MG63 (cell line): ENCODE data around the gene CLEC20A. TPM values are rescaled to one million over a fixed set of nuclear protein-coding genes. Genes with fewer than 3 reads are reported as not detected.
A peak's percentile ranks its signal among the peaks of the same experiment; 100 is the strongest.
"Not testable (repeated sequence)": the region's sequence is repeated elsewhere in the genome, so short reads cannot be mapped to it uniquely, and the experiment has no call there.

Source experiments
- DNase-seq: peaks from one replicate; pipeline ENCODE4 v3.0.0-alpha.2; 2020
- H3K27me3 ChIP-seq: fragments of 250-450 bp; sonication (Bioruptor Pico); 2 replicates; pipeline ENCODE4 v1.5.1; 2020; ENCODE audit warnings: mild to moderate bottlenecking, moderate library complexity
- H3K36me3 ChIP-seq: fragments of 250-450 bp; sonication (Bioruptor Pico); 2 replicates; pipeline ENCODE4 v1.5.1; 2020; ENCODE audit warnings: mild to moderate bottlenecking, moderate library complexity
- H3K4me3 ChIP-seq: fragments of 250-450 bp; sonication (Bioruptor Pico); 2 replicates; pipeline ENCODE4 v1.5.1; 2020; ENCODE audit warnings: mild to moderate bottlenecking, moderate library complexity
- H3K9me3 ChIP-seq: fragments of 250-450 bp; sonication (Bioruptor Pico); 2 replicates; pipeline ENCODE4 v1.5.1; 2020; ENCODE audit warnings: mild to moderate bottlenecking, moderate library complexity
- total RNA-seq: library from RNA; depleted of rRNA; stranded (reverse); fragments of >200 nt; shearing (Covaris generic); gene quantifications from 2 replicates; pipeline ENCODE4 v1.2.3, GENCODE V29; 2014; ENCODE audit warnings: low replicate concordance

CLEC20A gene
- total RNA-seq, 1 experiment from 2014 or later = not detected

DNA sequence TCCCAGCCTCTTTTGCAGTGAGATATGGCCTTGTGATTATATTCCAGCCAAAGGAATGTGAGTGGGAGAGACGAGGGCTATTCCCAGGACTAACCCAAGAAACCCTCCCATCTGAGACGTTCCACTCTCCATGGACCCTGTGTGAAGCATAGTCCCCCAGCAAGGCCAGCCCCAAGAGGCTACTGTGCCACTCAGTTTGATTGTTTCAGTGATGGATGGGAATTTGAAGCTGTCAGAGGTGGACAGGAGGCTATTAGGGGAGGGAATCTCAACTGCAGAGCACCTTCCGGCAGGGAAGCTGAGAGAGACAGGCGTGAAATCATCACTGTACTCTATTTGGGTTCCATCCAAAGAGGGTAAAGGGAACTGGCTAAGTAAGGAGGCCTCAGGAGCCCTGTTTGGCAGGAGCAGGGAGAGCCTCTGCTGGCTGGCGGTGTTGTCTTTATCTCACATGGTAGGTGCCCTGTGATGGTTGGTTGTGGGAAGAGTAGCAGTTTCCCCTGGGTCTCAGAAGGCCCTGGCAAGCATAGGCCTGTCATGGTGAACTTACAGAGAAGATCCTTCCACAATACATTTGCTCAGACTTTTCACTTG is 12.7 kb upstream of the CLEC20A start:
- Histone ChIP-seq H3K27me3 (no peaks in the 10 kb centered on the region), H3K9me3 (no peaks in the 10 kb centered on the region), H3K36me3 (no peaks in the 10 kb centered on the region), H3K4me3 (no peak overlapping the region)
- DNase-seq = no peak

DNA sequence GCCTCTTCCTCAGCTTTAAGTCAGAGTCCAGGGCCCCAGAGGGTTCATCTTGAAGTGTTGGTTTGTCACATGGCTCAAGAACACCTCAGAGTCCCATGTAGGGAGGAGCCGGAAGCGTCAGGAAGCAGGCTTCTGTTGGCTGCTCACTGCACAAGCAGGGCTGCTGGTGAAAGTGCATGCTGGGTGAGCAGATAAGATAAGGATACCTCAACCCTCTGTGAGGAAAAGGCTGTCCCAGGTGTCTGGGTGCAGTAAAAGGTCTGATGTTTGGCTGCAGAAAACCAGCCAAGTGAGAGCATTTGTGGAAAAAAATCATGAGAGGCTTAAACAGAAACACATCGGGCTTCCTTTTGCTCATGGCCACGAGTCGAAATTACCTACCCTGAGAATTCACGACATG is 9.9 kb upstream of the CLEC20A start:
- Histone ChIP-seq H3K36me3 (no peaks in the 10 kb centered on the region), H3K9me3 (no peaks in the 10 kb centered on the region), H3K4me3 (no peak overlapping the region), H3K27me3 (no peaks in the 10 kb centered on the region)
- DNase-seq = no peak

DNA sequence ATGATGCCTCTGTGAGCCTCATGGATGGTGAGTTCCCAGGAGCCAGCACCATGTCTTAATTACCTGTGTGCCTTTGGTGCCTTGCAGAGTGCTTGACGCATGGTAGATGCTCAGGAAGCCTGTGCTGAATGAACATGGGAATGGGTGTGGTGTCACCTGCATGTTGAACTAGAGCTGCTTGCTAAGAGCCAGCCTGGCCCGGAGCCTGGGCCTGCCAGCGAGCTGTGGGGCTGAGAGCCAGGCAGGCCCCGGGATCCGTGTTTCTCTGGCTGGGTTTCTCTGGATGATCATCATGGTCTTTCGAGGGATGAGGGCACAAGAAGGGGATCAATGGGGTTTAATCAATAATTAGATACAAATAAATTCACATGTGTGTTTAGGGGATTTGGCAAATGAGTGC is 9.4 kb upstream of the CLEC20A start:
- DNase-seq = no peak
- Histone ChIP-seq H3K36me3 (no peaks in the 10 kb centered on the region), H3K4me3 (no peak overlapping the region), H3K27me3 (no peaks in the 10 kb centered on the region), H3K9me3 (no peaks in the 10 kb centered on the region)

DNA sequence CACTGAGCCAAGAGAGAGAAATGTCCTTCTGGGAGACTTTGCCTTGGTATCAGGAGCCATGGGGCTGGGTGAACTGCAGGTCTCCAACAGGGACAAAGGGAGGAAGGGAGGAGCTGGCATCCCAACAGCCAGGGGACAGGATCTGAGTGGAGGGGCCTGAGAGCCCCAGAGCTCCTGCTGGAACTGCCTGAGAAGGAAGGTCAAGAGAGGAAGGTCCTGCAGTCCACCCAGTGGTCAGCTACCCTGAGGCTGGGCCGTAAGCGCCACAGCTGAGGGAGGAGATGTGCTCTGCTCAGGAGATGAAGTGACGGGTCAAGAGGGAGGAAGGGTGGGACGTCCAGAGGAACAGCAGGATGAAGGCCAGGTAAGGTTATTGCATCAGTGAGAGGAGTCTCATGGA is 7.5 kb upstream of the CLEC20A start:
- no peaks in the 10 kb centered on the region for H3K27me3 ChIP-seq
- no peak for DNase-seq

DNA sequence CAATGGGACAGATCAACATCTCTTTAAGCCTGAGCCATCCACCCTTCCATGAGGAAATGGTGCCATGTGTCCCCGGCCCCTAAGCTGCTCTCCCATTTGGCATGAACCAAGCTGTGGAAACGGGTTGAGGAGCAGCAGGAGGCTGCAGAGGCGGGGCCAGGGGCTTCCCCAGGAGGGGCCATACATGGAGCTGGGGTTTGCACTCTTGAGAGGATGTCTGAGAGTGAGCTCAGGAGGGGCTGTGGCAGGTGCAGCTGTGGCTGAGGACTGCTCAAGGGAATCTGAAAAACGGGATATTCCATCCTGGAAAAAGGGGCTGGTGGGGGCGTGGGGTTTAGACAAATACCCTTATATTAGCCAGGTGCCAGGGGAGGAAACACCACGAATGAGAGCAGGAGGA is 7.1 kb upstream of the CLEC20A start:
- no peak overlapping the region for H3K4me3 ChIP-seq
- no peak for DNase-seq

More for the DNA sequence above, 7.5 kb upstream of the CLEC20A start:
- H3K4me3 ChIP-seq = no peak overlapping the region
- H3K9me3 ChIP-seq = no peaks in the 10 kb centered on the region
- H3K36me3 ChIP-seq = no peaks in the 10 kb centered on the region

DNA sequence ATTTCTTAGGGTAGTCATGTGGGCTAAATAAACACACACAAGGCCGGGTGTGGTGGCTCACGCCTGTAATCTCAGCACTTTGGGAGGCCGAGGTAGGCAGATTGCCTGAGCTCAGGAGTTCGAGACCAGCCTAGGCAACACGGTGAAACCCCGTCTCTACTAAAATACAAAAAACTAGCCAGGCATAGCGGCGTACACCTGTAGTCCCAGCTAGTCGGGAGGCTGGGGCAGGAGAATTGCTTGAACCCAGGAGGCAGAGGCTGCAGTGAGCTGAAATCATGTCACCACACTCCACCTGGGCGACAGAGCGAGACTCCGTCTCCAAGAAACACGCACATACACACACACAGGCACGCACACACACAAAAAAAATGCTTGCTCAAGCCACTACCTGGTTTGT is 6.6 kb upstream of the CLEC20A start:
- not testable (repeated sequence) for H3K27me3 ChIP-seq, H3K4me3 ChIP-seq, DNase-seq, H3K9me3 ChIP-seq, H3K36me3 ChIP-seq

More for the DNA sequence above, 7.1 kb upstream of the CLEC20A start:
- Histone ChIP-seq H3K9me3 (no peaks in the 10 kb centered on the region), H3K27me3 (no peaks in the 10 kb centered on the region), H3K36me3 (no peaks in the 10 kb centered on the region)

DNA sequence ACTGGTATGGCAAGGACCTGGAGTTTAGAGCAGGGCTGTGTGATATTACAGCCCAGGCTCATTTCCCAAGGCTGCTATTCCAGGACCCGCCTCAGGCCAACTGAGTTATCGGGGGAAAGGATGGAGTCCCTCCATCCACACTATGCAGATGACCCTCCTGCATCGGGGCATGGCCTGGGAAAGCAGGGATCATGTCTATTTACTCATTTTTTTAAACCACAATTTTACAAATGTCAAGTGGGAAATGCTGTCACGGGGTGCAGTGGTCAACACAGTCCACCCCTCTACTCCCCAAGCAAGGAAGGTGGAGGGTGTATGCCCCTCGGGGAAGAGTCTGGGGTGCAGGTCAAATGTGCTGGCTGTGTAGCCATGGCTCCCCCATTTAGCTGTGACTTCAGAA is 6.1 kb upstream of the CLEC20A start:
- Histone ChIP-seq H3K9me3 (no peaks in the 10 kb centered on the region), H3K27me3 (no peaks in the 10 kb centered on the region), H3K4me3 (no peak overlapping the region), H3K36me3 (no peaks in the 10 kb centered on the region)
- DNase-seq = no peak

DNA sequence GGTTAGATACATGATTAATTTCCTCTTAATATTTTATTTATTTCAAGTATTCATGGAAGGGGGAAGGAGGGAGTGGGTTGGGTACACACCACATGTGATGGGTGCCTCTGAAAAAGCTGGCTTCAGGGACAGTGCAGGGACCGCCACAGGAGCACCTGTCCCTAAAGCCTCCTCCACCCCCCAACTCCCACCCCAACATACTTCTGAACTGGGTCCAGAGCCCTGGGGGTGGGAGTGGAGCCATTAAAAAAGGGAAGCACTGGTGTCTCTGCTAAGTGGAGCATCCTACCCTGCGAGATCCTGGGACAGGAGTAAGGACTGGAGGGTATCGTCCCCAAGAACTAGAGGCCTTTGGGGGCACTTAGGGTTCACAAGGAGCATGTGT is 5.6 kb upstream of the CLEC20A start:
- no peaks in the 10 kb centered on the region for H3K36me3 ChIP-seq
- H3K9me3 ChIP-seq = no peaks in the 10 kb centered on the region
- DNase-seq = no peak
- H3K4me3 ChIP-seq = no peak overlapping the region
- H3K27me3 ChIP-seq = no peaks in the 10 kb centered on the region

DNA sequence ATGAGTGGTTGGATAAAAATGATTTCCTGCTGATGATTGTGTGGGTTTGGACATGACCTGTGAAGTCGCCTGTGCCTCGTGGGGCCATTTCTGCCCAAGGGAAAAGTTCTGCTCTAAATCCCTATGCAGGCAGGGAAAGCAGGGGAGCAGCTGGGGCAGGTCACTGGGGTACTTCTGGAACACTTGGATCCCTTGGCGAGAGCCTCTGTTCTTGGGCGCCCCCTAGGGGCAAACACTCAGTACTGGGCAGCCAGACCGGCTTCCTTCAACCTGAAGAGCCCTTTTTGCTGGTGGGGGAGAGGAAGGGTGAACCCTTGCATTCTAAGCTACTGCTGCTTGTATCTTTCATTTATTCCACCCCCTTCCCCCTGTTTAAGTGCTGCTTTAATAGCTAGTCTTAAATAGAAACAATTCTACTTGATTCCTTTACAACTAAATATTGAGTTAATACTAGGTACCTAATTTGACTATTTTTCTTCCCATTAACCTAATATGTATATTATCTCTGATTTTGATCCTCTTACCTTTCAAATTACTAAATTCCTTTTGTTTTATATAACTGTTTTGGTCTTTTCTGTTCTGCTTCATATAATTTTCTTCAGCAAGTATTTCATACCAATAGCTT is 5.1 kb upstream of the CLEC20A start:
- no peaks in the 10 kb centered on the region for H3K36me3 ChIP-seq
- no peaks in the 10 kb centered on the region for H3K9me3 ChIP-seq
- H3K27me3 ChIP-seq = no peaks in the 10 kb centered on the region
- H3K4me3 ChIP-seq = no peak overlapping the region
- peak; percentile 63 for DNase-seq

DNA sequence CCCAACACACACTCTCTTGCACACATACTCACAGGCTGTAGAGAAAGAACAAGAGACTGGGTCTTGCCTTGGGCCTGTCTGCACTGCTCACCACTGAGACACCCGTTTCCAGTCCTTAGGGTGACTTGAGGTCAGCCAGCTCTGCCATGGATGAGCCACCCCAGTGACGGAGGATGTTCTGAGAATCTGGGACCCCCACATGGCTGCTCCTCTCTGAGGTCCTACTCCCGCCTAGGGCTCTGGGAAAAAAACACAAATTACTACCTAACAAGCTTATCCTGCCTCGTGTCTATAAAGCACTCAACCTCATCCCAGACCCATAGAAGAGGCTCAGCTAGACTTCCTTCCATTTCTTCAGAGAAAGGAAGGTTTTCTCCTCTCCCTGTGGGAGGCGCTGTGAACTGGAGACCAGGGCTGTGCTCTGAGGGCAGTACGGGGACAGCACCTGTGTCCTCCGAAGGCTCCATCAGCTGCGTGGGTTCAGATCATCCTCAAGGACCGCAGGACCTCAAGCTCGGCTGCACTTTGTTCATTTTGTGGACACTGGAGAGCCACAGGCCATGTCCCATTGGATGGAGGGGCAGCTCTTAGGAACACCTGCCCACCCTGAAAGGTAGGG is 4.3 kb upstream of the CLEC20A start:
- Histone ChIP-seq H3K36me3 (no peaks in the 10 kb centered on the region), H3K4me3 (no peak overlapping the region), H3K27me3 (no peaks in the 10 kb centered on the region), H3K9me3 (no peaks in the 10 kb centered on the region)
- DNase-seq = no peak

DNA sequence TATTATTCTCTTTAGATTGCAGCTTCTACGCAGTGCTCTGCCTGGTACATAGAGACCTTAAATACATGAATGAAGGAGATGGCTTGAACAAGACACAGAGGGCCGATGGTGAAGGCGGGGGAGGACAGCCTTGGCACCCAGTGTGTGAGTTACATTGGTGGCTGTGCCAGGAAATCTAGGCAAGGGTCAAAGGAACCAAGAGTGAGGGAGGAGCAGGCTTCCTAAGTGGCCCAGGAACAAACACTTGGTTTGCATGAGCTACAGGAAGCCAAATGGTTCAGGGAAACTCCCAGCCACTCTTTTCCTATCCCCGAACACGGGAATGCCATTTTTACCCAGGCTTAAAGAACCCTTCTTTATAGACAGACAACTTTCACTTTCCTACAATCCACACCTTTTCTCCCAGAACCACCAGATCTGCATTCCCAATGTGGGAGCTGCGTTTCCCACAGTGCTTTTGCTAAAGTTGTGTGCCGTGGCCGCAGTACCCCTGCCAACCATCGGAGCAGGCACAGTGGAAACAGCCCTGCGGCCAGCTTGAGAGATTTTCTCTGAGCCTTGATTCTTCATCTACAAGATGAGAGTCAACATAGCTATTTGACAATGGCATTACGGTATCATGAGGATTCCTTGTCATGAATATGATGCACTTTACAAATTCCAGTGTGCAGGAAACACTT is 3.5 kb upstream of the CLEC20A start:
- H3K36me3 ChIP-seq = no peaks in the 10 kb centered on the region
- no peaks in the 10 kb centered on the region for H3K27me3 ChIP-seq
- H3K9me3 ChIP-seq = no peaks in the 10 kb centered on the region
- H3K4me3 ChIP-seq = no peak overlapping the region
- DNase-seq = no peak

DNA sequence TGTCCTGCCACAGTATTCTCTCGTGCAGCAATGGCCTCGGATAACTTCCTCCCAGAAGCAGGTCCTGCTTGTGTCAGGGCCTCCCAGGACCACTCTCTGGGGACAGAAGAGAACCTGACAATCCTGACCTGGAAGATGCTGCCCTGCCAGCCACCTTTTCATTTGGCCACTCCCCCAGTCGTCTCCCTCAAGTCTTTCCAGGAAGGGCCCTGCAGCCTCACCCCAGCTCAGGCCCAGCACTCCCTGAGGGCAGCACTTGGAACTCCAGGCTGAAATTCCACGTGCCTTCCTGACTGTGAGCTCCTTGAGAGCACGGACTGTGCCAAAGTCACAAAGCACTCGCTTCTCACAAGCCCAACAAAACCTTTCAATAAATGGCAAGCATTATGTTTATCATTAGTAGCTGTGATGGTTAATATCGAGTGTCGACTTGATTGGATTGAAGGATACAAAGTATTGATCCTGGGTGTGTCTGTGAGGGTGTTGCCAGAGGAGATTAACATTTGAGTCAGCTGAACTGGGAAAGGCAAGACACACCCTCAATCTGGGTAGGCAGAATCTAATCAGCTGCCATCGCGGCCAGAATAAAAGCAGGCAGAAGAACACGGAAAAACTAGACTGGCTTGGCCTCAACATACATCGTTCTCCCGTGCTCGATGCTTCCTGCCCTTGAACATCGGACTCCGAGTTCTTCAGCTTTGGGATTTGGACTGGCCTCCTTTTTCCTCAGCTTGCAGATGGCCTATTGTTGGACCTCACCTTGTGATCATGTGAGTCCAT is 2.3 kb upstream of the CLEC20A start:
- no peak overlapping the region for H3K4me3 ChIP-seq
- H3K36me3 ChIP-seq = no peaks in the 10 kb centered on the region
- no peaks in the 10 kb centered on the region for H3K27me3 ChIP-seq
- H3K9me3 ChIP-seq = no peaks in the 10 kb centered on the region
- DNase-seq = no peak

DNA sequence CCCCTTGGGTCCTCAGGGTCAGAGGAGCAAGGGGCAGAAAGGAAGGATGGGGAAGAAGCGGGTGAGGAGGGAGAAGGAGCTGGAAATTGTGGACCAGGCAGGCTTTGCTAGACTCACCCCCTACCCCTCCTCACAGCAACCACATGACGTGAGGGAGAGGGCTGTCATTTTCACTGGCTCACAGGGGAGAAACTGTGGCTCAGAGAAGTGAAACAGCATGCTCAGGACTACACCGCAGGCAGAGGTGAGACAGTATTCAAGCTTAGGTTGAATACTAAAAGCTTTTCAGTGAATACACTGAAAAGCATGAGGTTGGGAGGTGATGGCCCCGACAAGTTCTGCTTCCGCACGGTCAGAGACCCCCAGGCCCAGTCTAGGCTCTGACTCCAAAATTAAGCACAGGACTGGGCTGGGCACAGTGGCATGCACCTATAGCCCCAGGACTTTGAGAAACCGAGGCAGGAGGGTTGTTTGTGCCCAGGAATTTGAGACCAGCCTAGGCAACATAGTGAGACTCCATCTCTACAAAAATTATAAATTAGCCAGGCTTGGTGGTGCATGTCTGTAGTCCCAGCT is 1.2 kb upstream of the CLEC20A start:
- H3K36me3 ChIP-seq = no peaks in the 10 kb centered on the region
- no peak overlapping the region for H3K4me3 ChIP-seq
- no peaks in the 10 kb centered on the region for H3K9me3 ChIP-seq
- H3K27me3 ChIP-seq = no peaks in the 10 kb centered on the region
- no peak for DNase-seq

DNA sequence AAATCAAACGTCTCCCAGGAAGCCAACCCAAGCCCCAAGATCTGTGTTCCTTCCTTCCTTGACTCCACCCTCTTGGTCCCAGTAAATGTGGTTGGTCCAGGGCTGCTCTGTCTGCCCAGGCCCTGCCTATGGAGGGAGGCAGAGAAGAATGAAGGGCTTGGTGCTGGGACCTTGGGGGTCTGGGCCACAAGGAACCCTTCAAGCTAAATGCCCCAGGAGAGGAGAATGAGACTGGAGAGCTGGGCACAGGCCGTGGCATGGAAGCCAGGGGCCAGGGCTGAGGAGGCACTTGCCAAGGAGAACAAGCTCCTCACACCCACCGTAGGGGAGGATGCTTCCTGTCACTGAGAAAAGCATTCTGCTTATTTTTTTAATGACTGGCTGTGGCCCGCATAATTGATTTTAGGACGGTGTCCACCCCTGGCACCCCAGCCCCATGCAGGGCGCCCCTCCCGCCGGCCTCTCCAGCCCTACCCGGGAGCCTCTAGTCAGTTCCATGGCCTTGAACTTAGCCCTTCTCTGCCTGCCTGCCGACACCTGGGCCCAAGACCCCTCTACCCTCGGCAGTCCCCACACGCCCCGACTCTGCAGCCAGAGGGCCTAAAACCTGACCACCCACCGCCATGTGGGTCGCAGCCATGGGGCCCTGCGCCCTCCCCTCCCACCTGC is 889 bp downstream of the CLEC20A start:
- no peaks in the 10 kb centered on the region for H3K9me3 ChIP-seq
- no peaks in the 10 kb centered on the region for H3K36me3 ChIP-seq
- no peak overlapping the region for H3K4me3 ChIP-seq
- H3K27me3 ChIP-seq = no peaks in the 10 kb centered on the region
- DNase-seq = no peak

DNA sequence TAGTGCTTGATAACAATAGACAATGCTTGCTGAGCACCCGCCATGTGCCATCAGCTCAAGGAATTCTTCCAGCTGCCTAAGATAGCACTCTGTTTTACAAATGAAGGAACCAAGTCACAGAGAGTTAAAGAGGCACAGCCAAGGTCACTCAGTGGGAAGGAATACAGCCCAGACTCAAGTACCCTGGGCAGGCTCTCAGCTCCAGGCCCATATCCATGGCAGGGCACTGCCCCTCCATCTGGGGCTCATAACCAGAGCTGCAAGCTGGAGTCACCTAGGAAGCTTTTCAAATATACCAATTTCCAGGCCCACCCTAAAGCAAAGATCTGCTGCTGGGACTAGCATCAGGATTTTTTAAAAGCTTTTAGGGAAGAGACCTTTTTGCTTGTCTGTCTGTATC is 1.6 kb downstream of the CLEC20A start:
- no peaks in the 10 kb centered on the region for H3K9me3 ChIP-seq
- H3K36me3 ChIP-seq = no peaks in the 10 kb centered on the region
- no peak overlapping the region for H3K4me3 ChIP-seq
- no peaks in the 10 kb centered on the region for H3K27me3 ChIP-seq
- no peak for DNase-seq

DNA sequence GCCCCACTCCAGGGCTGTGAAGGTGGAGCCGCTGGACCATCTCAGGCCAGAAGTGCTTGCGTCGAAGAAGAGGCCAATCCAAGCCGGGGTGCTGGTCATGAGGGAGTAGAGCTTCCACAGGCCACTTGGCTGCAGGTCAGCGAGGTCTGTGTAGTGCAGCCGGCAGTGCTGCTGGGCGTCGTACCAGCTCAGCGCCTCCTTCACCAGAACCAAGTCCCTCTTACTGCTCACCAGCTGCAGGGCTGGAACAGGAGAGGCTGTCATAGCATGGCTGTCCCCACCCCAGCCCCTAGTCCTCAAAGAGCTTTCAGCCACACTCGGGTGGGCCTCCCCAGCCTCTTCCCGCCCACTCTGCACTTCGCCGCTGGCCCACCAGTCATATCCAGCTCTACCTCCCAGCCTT is 2.2 kb downstream of the CLEC20A start:
- DNase-seq = no peak
- H3K27me3 ChIP-seq = no peaks in the 10 kb centered on the region

More for the DNA sequence above, 2.2 kb downstream of the CLEC20A start:
- Histone ChIP-seq H3K36me3 (no peaks in the 10 kb centered on the region), H3K4me3 (no peak overlapping the region), H3K9me3 (no peaks in the 10 kb centered on the region)
